ENCODE measurements around the gene DPH3.

DNA sequence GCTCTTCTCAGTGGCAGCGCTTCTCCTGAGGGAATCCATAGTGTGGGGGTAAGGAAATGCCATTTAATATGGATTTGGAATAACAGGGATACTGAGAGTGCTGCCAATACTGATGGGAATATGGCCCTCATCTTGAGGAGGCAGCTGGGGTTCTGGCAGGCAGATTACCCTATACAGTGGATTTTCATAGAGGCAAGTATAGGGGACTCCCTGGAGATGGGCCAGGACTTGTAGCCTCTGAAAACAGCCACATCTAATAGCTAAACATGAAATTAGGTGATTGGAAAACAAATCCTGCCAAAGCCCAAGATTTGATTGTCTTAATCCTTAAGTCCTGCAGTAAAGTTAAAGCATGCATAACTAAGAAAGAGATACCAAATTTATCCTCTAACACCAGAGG is 30.9 kb downstream of the DPH3 start:
- TF ChIP-seq, protein P1, sequence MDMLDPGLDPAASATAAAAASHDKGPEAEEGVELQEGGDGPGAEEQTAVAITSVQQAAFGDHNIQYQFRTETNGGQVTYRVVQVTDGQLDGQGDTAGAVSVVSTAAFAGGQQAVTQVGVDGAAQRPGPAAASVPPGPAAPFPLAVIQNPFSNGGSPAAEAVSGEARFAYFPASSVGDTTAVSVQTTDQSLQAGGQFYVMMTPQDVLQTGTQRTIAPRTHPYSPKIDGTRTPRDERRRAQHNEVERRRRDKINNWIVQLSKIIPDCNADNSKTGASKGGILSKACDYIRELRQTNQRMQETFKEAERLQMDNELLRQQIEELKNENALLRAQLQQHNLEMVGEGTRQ (IDR thresholded peaks at IDR 0.05; ENCODE audit: borderline replicate concordance, low read depth, low read length) = no peak
- TF ChIP-seq TEAD4 (IDR thresholded peaks at IDR 0.05; ENCODE audit: borderline replicate concordance, insufficient read depth) (no peak), RAD21 (IDR thresholded peaks at IDR 0.05; ENCODE audit: low read length) (no peak), GABPA (IDR thresholded peaks at IDR 0.05; ENCODE audit: low read depth) (no peak), MXI1 (IDR thresholded peaks at IDR 0.05; ENCODE audit: low read depth, low read length) (no peak), JUND (IDR thresholded peaks at IDR 0.05) (no peak), PBX3 (IDR thresholded peaks at IDR 0.05) (no peak), CTCF (IDR thresholded peaks at IDR 0.05) (no peak), NRF1 (IDR thresholded peaks at IDR 0.05; ENCODE audit: low read depth, low read length) (no peak), EP300 (IDR thresholded peaks at IDR 0.05; ENCODE audit: borderline replicate concordance in 1 of 2, low read depth in 1 of 2, low read length in 1 of 2) (no peak), EZH2phosphoT487 (IDR thresholded peaks at IDR 0.05; ENCODE audit: borderline replicate concordance, low read depth) (no peak), TAF1 (IDR thresholded peaks at IDR 0.05; ENCODE audit: borderline replicate concordance, low read depth, low read length) (no peak)
- TF ChIP-seq, protein P2, sequence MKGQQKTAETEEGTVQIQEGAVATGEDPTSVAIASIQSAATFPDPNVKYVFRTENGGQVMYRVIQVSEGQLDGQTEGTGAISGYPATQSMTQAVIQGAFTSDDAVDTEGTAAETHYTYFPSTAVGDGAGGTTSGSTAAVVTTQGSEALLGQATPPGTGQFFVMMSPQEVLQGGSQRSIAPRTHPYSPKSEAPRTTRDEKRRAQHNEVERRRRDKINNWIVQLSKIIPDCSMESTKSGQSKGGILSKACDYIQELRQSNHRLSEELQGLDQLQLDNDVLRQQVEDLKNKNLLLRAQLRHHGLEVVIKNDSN (IDR thresholded peaks at IDR 0.05; ENCODE audit: borderline replicate concordance, low read depth) = no peak

All from SK-N-SH (cell line).